Measurements from ENCODE around the gene NELFA. TPM values are rescaled to one million over a fixed set of nuclear protein-coding genes. Genes with fewer than 3 reads are reported as not detected.

Gene NELFA
- total RNA-seq, 4 donors from 2014 or later = 22.0 to 80.4 (median 31.8) TPM

DNA sequence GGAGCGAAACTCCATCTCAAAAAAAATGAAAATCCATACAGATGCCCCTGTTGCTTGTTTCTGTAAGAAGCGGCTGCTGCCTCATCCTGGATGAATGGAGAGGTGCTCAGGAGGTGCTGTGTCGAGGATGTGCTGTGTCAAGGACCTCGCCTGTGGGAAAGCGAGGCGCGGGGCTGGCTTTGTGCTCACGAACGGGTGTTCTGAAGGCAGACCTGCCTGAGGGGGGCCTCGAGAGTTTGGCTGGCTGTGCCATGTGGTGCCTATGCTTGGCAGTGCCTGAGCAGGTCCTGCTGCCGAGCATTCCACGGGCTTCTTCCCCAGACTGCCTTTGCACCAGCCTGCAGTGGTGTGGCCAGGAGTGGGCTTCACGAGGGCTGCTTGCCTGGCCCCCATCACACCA lies 76.0 kb downstream of the NELFA start:
- TF ChIP-seq POLR2A (IDR thresholded peaks at IDR 0.05) (no peak), EP300 (IDR thresholded peaks at IDR 0.05; ENCODE audit: low read depth) (no peak), POLR2AphosphoS5 (IDR thresholded peaks at IDR 0.05) (no peak)
- TF ChIP-seq, protein P1, sequence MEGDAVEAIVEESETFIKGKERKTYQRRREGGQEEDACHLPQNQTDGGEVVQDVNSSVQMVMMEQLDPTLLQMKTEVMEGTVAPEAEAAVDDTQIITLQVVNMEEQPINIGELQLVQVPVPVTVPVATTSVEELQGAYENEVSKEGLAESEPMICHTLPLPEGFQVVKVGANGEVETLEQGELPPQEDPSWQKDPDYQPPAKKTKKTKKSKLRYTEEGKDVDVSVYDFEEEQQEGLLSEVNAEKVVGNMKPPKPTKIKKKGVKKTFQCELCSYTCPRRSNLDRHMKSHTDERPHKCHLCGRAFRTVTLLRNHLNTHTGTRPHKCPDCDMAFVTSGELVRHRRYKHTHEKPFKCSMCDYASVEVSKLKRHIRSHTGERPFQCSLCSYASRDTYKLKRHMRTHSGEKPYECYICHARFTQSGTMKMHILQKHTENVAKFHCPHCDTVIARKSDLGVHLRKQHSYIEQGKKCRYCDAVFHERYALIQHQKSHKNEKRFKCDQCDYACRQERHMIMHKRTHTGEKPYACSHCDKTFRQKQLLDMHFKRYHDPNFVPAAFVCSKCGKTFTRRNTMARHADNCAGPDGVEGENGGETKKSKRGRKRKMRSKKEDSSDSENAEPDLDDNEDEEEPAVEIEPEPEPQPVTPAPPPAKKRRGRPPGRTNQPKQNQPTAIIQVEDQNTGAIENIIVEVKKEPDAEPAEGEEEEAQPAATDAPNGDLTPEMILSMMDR (IDR thresholded peaks at IDR 0.05) = no peak
- no peak overlapping the region for H3K27ac ChIP-seq

More for the DNA sequence above, 76.0 kb downstream of the NELFA start:
- Histone ChIP-seq H3K9me3 (no peaks in the 10 kb centered on the region), H3K4me3 (no peak overlapping the region), H3K27me3 (no peaks in the 10 kb centered on the region), H3K36me3 (peaks cover 0 to 10% (median 2%) of the 10 kb centered on the region in 4 donors), H3K4me1 (no peaks in the 10 kb centered on the region)
- no peak for DNase-seq
- intact Hi-C loops (cut with DNase I; ENCODE audit: low total_unique reads) = no loop called here
- WGBS, 2 donors (ENCODE audit: low coverage in 1 of 2) = 94 to 100% methylated on average over 1 to 13 of the region's 13 CpGs
- in situ Hi-C loops (cut with MboI; ENCODE audit: low pct_ligation_motif_present in 1 of 4, low pct_unique_long_range_greater_than_20kb in 1 of 4, low sequenced_read_pairs in 3 of 4) = no loop called here

Small RNA genes within 50 kb of the gene (small RNA-seq; reads per million reads assigned to genes)
- gene SCARNA22 = 56.5 to 218 (median 80.3) reads per million in 4 donors

Other genes starting within 250 kb of the NELFA start
- gene FGFR3, start 215.7 kb downstream of the NELFA start, total RNA-seq = 100 to 1,000 TPM in 2 of 4 donors, 10 to 100 TPM in 2; 56.2 to 209 (median 110) TPM
- 100 to 1,000 TPM; 173 to 469 (median 243) TPM for gene LETM1, start 152.8 kb downstream of the NELFA start, total RNA-seq
- gene NSD2, start 137.6 kb downstream of the NELFA start, total RNA-seq = 100 to 1,000 TPM in 3 of 4 donors, 10 to 100 TPM in 1; 78.4 to 591 (median 158) TPM
- gene NAT8L, start 50.4 kb upstream of the NELFA start, total RNA-seq = 1 to 10 TPM in 1 of 4 donors, under 1 TPM in 2, not detected in 1; 0.14 to 1.9 (median 0.64) TPM
- 10 to 100 TPM in 3 of 4 donors, 1 to 10 TPM in 1; 2.0 to 18.0 (median 11.3) TPM for gene HAUS3, start 233.1 kb upstream of the NELFA start, total RNA-seq
- gene POLN, start 233.1 kb upstream of the NELFA start, total RNA-seq = 1 to 10 TPM in 2 of 4 donors, under 1 TPM in 2; 0.27 to 2.6 (median 1.4) TPM

Measured in transverse colon (tissue), 4 donors.